HG03469 (cell line): Measurements from ENCODE around the gene VEGFD.

Experiments
- ATAC-seq: cut with Tn5 transposase; IDR thresholded peaks from one replicate; pipeline ENCODE4 v1.9.1; 2021; ENCODE audit warnings: mild to moderate bottlenecking, moderate library complexity, moderate number of reproducible peaks; ENCODE audit not compliant: unreplicated experiment

VEGFD gene, protein sequence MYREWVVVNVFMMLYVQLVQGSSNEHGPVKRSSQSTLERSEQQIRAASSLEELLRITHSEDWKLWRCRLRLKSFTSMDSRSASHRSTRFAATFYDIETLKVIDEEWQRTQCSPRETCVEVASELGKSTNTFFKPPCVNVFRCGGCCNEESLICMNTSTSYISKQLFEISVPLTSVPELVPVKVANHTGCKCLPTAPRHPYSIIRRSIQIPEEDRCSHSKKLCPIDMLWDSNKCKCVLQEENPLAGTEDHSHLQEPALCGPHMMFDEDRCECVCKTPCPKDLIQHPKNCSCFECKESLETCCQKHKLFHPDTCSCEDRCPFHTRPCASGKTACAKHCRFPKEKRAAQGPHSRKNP

DNA sequence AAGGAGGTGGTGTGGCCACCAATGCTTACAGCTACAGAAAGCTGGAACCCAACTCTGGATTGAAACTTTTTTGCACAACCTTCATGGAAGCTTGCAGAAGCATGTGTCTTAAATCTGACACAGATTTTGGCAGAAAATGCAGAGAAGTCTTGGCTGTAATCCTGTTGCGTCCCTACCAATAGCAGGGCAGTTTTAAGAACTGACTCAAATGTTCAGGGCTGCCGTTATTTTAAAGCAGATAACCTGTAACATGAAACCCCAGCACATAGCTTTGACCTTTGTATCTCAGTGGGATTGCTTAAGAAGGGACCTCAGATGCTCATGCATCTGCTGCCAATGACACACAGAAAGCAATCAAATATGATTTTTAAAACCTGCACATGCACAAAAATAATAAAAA is at the start of gene VEGFD:
Gene VEGFD (minus strand): TSS at position 110 of the 400 bp plus-strand sequence. CDS start 467 bp downstream, outside the sequence.
- ATAC-seq, result no peak

- ATAC-seq, result no peak
These were observed 46.4 kb upstream of the VEGFD start for GRCh38 chrX:15430584-15430983.

DNA sequence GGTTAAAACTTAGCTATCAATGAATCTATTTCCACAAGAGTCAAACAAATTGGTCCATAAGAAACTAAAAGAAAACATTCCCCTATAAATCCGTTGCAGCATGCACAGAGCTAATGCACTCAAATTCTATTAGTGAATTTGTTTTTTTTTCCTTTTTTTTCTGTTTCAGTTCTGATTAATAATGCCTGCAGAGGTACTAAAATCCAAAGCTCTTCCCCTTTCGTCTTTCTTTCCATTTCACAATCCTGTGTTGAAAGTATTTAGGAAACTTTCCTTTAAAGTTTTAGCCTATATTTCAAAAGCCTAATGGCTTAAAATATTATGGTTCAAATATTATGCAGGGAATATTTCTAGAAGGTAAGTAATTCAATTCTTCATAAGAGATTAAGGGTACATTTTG is 45.9 kb upstream of the VEGFD start:
- ATAC-seq, result no peak

DNA sequence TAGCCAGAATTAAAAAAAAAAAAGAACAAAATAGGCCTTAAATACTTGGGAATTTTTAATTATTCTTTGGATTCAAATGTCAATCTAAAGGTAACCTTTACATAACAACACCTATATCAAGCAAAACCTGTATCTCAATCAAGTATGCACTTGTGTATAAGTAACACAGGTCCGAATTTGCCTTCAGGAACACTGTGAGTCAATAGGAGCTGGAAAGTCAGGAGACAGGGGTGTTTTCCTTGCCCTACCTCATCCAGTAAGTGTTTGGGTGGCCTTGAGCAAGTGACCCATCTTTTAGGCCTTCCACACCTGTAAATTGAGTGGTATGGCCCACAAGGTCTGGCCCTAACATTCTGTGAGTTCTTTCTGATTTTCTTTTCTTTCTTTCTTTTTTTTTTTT is 40.8 kb upstream of the VEGFD start:
- ATAC-seq, result no peak

- no peak for ATAC-seq
These were observed 34.5 kb upstream of the VEGFD start for GRCh38 chrX:15418707-15419181.

DNA sequence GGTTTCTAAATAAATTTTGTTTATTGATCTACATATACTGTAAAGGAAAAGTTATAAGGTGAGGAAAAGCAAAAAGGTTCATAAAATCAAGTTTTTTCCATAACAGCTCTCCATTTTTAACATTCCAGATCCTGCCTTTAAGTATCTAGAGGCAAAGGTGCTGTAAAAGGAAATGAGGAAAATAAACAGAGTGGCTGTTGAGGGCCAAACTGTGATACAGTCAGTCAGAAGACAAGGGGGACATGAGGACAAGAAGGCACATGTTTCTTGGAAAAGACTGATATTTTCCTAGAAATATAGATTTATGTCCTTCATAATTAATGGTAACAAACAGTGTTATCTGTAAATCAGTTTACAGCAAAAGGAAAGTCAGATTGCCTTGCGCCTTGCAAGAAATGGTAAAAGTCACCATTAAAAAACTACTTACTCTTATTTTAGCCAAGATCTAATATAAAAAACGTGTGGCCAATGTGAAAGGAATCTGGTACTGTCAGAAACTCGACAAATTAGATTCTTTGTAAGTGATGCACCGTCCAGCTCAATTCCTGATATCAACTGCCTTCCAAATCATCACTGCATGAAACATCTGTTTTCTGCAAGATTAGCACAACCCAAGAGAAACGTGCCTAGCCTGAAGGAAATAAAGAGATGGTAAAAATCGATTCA is 34.0 kb upstream of the VEGFD start:
- ATAC-seq, result no peak

DNA sequence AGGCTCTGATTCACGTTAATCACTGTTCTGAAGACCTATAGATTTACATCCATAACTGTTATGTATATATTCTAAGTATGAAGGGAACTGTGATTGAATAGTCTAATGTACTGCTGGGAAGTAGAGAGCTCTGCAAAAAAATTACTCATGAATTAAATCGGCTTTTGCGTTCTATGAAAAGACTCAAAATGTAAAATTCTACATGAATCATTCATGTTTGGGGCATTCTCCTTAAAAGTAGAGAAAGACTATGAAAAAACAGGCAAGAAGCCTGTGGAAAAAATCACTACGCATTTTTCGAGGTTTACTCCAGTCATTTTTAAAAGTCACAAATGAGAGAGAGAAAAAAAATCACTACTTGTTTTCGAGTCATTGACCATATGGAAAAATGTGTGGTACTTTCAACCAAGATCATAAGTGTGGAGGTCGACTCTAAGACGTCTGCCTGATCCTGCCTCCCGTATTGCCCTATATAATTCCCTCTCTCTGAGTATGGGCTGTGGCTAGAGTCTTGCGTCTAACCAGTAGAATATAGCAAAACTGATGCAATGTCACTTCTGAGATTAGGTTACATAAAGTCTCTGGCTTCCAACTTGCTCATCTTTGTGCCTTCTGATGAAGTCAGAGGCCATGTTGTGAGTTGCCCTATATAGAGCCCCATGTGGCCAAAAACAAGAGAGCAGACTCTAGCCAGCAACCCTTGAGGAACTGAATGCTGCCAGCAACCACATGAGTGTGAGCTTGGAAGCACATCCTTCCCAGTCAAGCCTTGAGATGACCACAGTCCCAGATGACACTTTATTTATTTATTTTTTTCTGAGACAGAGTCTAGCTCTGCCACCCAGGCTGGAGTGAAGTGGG is 32.1 kb upstream of the VEGFD start:
- no peak for ATAC-seq

DNA sequence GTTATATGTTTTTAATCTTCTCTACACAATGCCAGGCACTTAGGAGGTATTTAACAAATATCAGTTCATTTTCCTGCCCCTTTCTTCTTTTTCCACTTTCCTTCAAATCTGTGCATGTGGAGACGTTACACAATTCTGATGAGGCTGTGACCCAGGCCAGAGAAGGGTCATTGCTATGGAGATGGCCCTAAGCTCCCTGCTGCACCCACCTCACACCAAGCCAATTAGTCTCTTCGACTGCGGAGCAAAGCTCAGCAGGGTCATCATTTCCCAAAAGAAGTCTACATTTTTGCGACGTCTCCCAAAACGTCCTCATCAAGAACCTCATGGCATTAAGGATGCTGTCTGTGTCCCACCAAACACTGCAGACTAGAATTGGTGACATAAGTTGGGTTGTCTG is 28.9 kb upstream of the VEGFD start:
- ATAC-seq, result no peak

GRCh38 chrX:15410947-15411346 is 26.7 kb upstream of the VEGFD start:
- no peak for ATAC-seq

DNA sequence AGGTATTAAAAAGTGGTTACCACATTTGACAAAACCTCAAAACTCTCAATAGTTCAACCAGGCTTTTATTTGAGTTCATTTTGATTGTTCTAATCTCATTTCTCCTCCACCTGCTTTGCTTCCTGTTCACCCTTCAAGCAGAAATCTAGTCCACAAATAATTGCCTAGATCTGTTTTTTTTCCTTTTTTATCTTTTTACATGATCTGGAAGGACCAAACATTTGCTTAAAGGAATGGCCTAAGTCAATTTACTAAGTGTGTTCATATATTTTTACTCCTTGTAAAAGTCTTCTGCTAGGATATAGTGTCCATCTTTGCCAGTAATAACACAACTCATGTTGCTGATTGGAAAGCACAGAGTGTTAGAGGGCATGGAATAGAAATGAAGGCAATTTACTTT is 26.2 kb upstream of the VEGFD start:
- ATAC-seq, result no peak

DNA sequence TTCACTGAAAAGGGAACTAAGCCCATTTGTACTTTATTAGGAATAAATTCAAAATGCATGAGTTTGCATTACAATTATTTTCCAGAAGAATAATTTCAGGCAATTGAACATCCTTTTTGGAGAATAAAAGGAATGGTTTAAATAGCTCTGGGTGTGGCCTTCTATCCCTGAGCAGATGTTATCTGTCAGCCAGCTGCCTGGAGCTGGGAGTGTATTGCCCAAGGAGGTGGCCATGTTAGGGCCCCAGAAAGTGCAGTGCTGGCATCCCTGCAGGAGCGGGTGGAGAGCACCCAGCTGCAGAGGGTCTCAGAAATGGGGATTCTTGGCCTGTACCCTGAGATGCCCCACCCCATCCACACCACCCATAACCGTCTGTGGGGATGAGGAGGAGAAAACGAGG is 21.6 kb upstream of the VEGFD start:
- ATAC-seq, result no peak

DNA sequence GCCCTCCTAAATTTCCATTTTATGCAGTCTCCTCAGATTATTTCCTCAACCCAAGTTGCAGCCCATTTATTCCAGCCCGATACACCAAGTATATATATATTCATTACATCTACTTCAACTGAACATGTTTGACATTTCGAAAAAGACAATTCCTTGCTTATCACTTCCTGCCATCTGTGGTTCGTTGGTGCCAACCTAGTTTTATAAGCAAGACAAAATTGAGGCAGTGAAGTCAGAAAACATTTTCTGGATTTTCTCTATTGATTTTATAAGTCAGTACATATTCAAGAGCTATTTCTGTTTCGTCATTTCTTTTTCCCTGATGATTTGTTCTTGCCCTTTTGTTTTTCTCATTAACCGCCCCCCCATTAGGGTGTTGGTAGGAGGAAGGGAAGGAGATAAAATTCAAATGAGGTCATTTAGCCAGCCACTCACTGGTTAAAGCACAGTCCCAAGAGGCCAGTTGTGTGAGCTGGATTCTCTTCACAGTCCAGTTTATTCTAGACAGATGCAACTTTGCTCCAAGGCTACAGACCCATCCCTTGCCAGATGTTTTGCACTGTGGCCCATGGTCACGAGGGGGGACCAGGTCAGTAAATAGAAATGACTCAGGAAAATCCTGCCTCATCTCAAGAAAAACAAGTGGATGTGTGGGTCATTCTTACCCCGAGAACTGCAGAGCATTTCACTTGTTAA is 20.3 kb upstream of the VEGFD start:
- no peak for ATAC-seq

DNA sequence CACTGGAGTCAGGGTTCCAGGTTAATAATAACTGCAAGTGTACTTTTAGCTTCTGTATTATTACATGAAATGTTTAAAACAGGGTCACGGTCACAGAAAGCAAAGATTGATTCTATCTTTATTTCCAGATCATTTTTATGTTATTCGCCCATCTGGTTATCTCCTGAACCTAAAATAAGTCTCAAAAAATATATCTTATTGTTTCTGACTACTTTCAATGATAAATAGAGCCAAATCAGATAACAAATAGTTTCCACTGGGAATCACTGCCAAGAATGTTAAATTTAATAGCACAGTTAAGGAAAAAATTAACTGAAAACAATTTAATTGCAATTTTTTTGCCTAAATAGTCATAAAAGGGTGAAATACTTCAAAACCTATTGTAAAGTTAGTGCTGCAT is 17.2 kb upstream of the VEGFD start:
- no peak for ATAC-seq

- ATAC-seq, result no peak
These were observed 15.8 kb upstream of the VEGFD start for GRCh38 chrX:15399962-15400391.

DNA sequence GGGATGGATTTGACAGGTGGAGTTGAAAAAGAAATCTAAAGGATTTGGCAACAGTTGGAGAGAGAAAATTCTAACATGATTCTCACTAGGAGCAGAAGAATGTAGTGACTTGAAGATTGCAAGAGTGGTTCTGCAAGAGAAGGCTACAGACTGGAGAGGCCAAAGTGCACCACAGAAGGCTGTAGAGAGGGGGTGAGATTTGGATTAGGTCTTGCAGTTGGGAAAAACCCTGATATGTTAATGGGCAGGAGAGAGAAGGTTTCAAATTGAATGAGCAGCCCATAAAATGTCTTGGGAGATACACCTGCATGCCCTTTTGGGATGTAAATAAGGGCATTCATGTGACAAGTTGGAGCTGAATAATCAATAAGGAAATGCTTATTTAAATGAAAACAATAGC is 14.7 kb upstream of the VEGFD start:
- no peak for ATAC-seq

- ATAC-seq, result no peak
These were observed 11.6 kb upstream of the VEGFD start for GRCh38 chrX:15395789-15396188.

DNA sequence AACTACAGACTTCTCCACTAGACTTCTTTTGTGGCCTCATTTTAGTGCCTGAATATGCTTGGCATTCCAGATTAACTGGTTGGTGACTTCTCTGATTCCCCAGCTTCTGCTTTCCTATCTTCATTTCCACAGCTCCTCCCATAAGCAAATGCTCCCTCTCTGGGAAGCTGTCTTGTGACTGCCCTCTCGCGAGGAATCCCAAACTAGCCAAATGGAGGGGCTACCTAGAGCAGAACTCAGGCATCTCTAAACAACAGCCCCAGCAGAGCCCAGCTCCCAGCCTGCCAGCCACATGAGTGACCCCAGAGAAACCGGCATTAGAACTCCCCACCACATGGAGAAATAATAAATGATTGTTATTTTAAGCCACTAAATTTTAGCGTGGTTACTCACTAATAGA is 7.6 kb upstream of the VEGFD start:
- no peak for ATAC-seq

DNA sequence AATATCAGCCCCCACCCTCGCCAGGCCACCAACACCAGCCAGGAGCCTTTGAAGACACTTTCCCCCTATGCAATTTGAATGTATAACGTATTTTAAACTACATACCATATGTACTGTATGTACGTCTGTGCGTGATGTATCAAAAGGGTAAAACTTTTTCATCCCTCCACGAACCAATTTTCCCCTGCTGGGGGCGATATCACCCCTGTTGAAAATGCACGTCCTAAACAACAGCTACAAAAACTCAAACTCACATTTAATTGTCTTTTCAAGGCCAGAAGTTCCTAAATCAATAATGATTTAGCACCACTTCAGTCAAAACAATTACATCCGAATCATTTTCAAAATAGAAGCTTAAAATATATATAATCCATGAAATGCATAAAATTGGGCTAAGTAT is 1.4 kb downstream of the VEGFD start:
- ATAC-seq, result no peak

DNA sequence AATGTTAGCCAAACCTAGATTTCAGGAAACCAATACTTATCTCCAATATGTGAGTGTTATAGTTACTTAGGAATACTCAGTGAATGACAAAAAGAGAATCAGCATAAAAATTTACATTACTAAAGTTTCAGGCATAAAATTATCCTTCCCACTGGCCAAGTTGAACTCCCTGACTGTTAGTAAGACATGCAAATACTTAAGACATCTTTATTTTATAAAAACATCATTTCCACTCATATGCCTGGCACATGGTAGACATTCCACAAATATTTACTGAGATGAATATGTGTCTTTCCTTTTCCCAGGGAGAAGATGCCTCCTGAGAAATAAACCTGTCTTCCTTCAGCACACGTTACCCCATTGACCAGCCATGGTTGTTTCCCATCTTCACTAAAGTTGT is 7.3 kb downstream of the VEGFD start:
- ATAC-seq, result no peak

- no peak for ATAC-seq
These were observed 10.2 kb downstream of the VEGFD start for GRCh38 chrX:15373976-15374375.
